Measurements from ENCODE around the gene POLR3K. TPM values are rescaled to one million over a fixed set of nuclear protein-coding genes. Genes with fewer than 3 reads are reported as not detected.

The POLR3K gene
- total RNA-seq, 1 donor from 2014 or later, result 12.2 TPM

DNA sequence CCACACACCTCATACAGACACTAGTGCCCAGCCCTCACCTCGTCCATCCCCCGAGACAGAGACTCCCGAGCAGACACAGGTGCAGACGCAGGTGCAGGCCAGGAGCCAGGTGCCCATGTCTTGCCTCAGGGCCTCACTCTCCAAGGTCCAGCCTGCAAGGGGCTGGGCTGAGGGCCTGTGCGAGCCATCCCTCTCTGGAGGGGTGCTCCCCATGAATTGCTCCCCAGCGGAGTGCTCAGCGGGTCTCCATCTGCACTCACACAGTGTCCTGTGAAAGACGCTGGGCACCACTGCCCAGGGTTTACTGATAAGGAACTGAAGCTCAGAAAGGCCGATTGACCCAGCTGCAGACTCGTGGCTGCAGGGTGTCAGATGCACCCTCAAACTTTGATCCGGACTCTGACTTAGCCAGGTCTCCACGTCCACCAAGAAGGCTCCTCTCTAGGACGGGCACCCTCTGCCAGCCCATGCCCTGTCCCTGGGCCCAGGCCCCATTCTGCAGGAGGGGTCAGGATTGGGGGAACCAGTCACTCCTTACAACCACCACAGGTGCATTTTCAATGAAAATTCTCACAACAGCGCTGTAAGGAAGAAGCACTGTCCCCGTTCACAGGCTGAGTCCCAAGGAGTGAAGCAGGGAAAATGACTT, 16.9 kb downstream of the POLR3K start:
- Mint-ChIP-seq H3K36me3 (ENCODE audit: low read depth, unreplicated experiment) (peaks cover 2% of the 10 kb centered on the region), H3K4me1 (ENCODE audit: low read depth, unreplicated experiment) (no peaks in the 10 kb centered on the region), H3K27me3 (ENCODE audit: low read depth, unreplicated experiment) (peaks cover 4% of the 10 kb centered on the region), H3K4me3 (ENCODE audit: unreplicated experiment) (no peak overlapping the region), H3K9me3 (ENCODE audit: unreplicated experiment) (no peaks in the 10 kb centered on the region), H3K27ac (ENCODE audit: unreplicated experiment) (peak overlapping the region; percentile 72)
- H3K27ac ChIP-seq (ENCODE audit: low read depth, low read length), result no peak overlapping the region
- H4K20me1 ChIP-seq (ENCODE audit: insufficient read depth, low read length), result no peaks in the 10 kb centered on the region
- FAIRE-seq (no peak), DNase-seq (ENCODE audit: low read depth) (no peak)
- H3K9me3 ChIP-seq (ENCODE audit: insufficient read depth, low read depth, low read length), result no peaks in the 10 kb centered on the region
- no peak overlapping the region for H2AFZ ChIP-seq (ENCODE audit: low read depth, low read length)
- H3K79me2 ChIP-seq (ENCODE audit: insufficient read depth, low read length), result no peaks in the 10 kb centered on the region
- TF ChIP-seq, protein P1, sequence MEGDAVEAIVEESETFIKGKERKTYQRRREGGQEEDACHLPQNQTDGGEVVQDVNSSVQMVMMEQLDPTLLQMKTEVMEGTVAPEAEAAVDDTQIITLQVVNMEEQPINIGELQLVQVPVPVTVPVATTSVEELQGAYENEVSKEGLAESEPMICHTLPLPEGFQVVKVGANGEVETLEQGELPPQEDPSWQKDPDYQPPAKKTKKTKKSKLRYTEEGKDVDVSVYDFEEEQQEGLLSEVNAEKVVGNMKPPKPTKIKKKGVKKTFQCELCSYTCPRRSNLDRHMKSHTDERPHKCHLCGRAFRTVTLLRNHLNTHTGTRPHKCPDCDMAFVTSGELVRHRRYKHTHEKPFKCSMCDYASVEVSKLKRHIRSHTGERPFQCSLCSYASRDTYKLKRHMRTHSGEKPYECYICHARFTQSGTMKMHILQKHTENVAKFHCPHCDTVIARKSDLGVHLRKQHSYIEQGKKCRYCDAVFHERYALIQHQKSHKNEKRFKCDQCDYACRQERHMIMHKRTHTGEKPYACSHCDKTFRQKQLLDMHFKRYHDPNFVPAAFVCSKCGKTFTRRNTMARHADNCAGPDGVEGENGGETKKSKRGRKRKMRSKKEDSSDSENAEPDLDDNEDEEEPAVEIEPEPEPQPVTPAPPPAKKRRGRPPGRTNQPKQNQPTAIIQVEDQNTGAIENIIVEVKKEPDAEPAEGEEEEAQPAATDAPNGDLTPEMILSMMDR (IDR thresholded peaks at IDR 0.05; ENCODE audit: insufficient read depth, low read depth, low read length), result no peak
- no peak for TF ChIP-seq EZH2 (IDR thresholded peaks at IDR 0.05; ENCODE audit: insufficient read depth, low read length)
- H3K36me3 ChIP-seq (ENCODE audit: insufficient read depth, low read length), result peaks cover 3% of the 10 kb centered on the region
- H3K9ac ChIP-seq (ENCODE audit: low read length), result no peak overlapping the region
- no peak overlapping the region for H3K4me2 ChIP-seq (ENCODE audit: low read length)
- no peaks in the 10 kb centered on the region for H3K4me1 ChIP-seq (ENCODE audit: insufficient read depth, low read length)
- H3K4me3 ChIP-seq (ENCODE audit: insufficient read depth, low read depth, low read length), result no peak overlapping the region
- H3K27me3 ChIP-seq (ENCODE audit: insufficient read depth, low read length), result no peaks in the 10 kb centered on the region

DNA sequence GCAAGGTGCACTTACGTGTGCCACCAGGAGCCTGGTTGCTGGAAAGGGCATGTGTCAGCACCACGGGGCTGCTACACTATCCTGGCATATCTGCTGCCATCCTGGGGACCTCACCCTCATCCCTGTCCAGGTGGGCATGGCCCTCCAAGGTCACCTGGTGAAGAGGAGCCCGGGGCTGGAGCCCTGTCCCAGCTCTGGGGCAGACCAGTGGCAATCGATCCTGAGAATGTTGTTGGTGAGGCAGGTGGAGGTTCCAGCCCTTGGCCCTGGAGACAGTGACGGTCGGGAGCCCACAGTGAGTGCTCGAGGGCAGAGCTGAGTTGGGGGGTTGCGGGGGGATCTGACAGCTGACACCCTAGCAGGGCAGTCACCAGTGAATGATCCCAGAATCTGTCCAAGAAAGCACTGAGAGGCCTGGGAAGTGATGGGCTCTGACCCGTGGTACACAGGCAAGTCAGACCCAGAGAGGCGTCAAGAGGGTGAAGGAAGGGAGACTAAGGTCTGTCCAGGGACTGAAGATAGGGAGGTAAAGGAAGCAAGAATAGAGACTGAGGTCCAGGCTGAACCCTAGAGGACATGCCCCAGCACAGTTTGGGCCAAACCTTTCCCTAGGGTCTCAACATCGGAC, 17.6 kb downstream of the POLR3K start:
- H3K27ac ChIP-seq (ENCODE audit: low read depth, low read length), result no peak overlapping the region
- Mint-ChIP-seq H3K27ac (ENCODE audit: unreplicated experiment) (peak overlapping the region; percentile 72), H3K4me3 (ENCODE audit: unreplicated experiment) (no peak overlapping the region)

More for the DNA sequence above, 17.6 kb downstream of the POLR3K start:
- TF ChIP-seq EZH2 (IDR thresholded peaks at IDR 0.05; ENCODE audit: insufficient read depth, low read length), result no peak
- TF ChIP-seq, protein P1 (IDR thresholded peaks at IDR 0.05; ENCODE audit: insufficient read depth, low read depth, low read length), result no peak
- Histone ChIP-seq H3K4me1 (ENCODE audit: insufficient read depth, low read length) (no peaks in the 10 kb centered on the region), H3K36me3 (ENCODE audit: insufficient read depth, low read length) (peaks cover 3% of the 10 kb centered on the region), H3K9ac (ENCODE audit: low read length) (no peak overlapping the region), H2AFZ (ENCODE audit: low read depth, low read length) (no peak overlapping the region), H3K4me3 (ENCODE audit: insufficient read depth, low read depth, low read length) (no peak overlapping the region), H4K20me1 (ENCODE audit: insufficient read depth, low read length) (no peaks in the 10 kb centered on the region), H3K9me3 (ENCODE audit: insufficient read depth, low read depth, low read length) (no peaks in the 10 kb centered on the region), H3K4me2 (ENCODE audit: low read length) (no peak overlapping the region), H3K27me3 (ENCODE audit: insufficient read depth, low read length) (no peaks in the 10 kb centered on the region), H3K79me2 (ENCODE audit: insufficient read depth, low read length) (no peaks in the 10 kb centered on the region)
- Mint-ChIP-seq H3K4me1 (ENCODE audit: low read depth, unreplicated experiment) (no peaks in the 10 kb centered on the region), H3K27me3 (ENCODE audit: low read depth, unreplicated experiment) (peaks cover 4% of the 10 kb centered on the region), H3K36me3 (ENCODE audit: low read depth, unreplicated experiment) (peaks cover 2% of the 10 kb centered on the region), H3K9me3 (ENCODE audit: unreplicated experiment) (no peaks in the 10 kb centered on the region)
- FAIRE-seq (no peak), DNase-seq (ENCODE audit: low read depth) (no peak)
